Measurements from ENCODE around the gene DCP2. TPM values are rescaled to one million over a fixed set of nuclear protein-coding genes. Genes with fewer than 3 reads are reported as not detected.

DCP2 gene
- total and polyA plus RNA-seq, 4 donors = 9.5 to 91.5 (median 29.5) TPM

DNA sequence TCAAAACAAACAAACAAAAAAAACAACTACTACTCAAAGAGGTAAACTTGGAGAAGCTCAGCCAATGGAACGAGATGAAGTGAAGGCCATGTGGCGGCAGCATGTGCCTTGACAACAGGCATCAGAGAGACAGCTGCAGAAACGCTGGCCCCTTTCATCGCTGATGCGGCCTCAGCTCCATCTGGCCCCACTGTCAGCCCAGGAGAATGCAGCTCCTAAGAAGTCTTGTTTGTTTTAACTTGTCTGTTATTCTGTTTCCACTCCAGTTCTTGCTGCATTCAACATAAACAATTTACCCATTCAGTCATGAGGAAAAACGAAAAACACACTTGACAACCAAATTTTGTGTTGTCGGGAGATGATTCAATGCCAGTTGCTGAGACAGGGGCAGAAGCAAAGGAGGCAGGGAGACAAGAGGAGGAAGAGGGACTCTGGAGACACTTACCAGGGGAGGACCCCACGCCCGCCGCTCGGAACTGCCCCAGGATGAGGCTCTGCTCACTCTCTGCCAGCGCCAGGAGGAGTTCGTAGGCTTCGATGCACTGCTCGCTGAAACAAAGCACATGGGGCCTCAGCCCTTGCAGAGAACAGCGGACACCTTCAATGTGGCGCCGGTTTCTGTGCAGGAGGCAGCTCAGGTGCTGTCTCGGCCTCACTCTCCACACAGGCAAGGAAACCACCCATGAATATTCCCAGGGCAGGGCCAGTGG, 91.2 kb downstream of the DCP2 start:
- ATAC-seq (ENCODE audit: insufficient read depth, low FRiP score) (no peak), DNase-seq (peak; percentile 87 to 92 (median 91))
- peaks cover 2 to 18% (median 4%) of the 10 kb centered on the region in 4 donors for H3K36me3 ChIP-seq (ENCODE audit: control insufficient read depth in 4 of 4, insufficient read depth in 4 of 4, low read length in 4 of 4)
- H3K9me3 ChIP-seq (ENCODE audit: control insufficient read depth in 4 of 4, insufficient read depth in 3 of 4, low read length in 3 of 4) = peaks cover 0 to 6% (median 0%) of the 10 kb centered on the region in 4 donors
- WGBS, 2 donors = 85 to 89% methylated on average over 19 of the region's 19 CpGs
- no peak overlapping the region for H3K9ac ChIP-seq (ENCODE audit: insufficient read depth in 1 of 2, low read length in 2 of 2)
- peak overlapping the region in 1 of 2 donors; percentile 5 for H3K27ac ChIP-seq (ENCODE audit: low read depth in 1 of 2, low read length in 1 of 2)
- TF ChIP-seq, protein P1, sequence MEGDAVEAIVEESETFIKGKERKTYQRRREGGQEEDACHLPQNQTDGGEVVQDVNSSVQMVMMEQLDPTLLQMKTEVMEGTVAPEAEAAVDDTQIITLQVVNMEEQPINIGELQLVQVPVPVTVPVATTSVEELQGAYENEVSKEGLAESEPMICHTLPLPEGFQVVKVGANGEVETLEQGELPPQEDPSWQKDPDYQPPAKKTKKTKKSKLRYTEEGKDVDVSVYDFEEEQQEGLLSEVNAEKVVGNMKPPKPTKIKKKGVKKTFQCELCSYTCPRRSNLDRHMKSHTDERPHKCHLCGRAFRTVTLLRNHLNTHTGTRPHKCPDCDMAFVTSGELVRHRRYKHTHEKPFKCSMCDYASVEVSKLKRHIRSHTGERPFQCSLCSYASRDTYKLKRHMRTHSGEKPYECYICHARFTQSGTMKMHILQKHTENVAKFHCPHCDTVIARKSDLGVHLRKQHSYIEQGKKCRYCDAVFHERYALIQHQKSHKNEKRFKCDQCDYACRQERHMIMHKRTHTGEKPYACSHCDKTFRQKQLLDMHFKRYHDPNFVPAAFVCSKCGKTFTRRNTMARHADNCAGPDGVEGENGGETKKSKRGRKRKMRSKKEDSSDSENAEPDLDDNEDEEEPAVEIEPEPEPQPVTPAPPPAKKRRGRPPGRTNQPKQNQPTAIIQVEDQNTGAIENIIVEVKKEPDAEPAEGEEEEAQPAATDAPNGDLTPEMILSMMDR (IDR thresholded peaks at IDR 0.05; ENCODE audit: control extremely low read depth, extremely low read depth) = no peak
- H3K4me3 ChIP-seq = no peak overlapping the region
- no peaks in the 10 kb centered on the region for H3K27me3 ChIP-seq (ENCODE audit: control insufficient read depth in 3 of 3, insufficient read depth in 3 of 3, low read length in 2 of 3)
- H3K4me1 ChIP-seq (ENCODE audit: control insufficient read depth in 5 of 5, insufficient read depth in 5 of 5, low read length in 5 of 5) = peaks cover 2 to 8% (median 5%) of the 10 kb centered on the region in 5 donors

DNA sequence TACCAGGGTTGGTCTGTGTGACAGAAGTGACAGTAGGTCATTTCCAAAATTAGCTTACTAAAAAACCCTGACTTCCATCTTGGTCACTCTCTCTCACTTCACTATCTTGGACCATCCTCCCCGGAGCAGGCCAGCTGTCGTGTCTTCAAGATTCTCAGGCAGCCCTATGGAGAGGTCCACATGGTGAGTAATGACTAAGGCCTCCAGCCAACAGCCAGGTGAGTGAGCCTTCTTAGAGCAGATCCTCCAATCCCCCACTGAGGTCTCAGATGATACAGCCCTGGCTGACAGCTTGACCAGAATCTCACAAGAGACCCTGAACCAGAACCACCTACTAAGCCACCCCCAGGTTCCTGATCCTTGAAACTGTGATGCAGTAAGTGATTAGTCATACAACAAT, 92.0 kb downstream of the DCP2 start:
- Histone ChIP-seq H3K4me3 (no peak overlapping the region), H3K27me3 (ENCODE audit: control insufficient read depth in 3 of 3, insufficient read depth in 3 of 3, low read length in 2 of 3) (no peaks in the 10 kb centered on the region), H3K9me3 (ENCODE audit: control insufficient read depth in 4 of 4, insufficient read depth in 3 of 4, low read length in 3 of 4) (peaks cover 0 to 6% (median 0%) of the 10 kb centered on the region in 4 donors), H3K4me1 (ENCODE audit: control insufficient read depth in 5 of 5, insufficient read depth in 5 of 5, low read length in 5 of 5) (peaks cover 2 to 8% (median 5%) of the 10 kb centered on the region in 5 donors), H3K36me3 (ENCODE audit: control insufficient read depth in 4 of 4, insufficient read depth in 4 of 4, low read length in 4 of 4) (peaks cover 0 to 12% (median 3%) of the 10 kb centered on the region in 4 donors), H3K27ac (ENCODE audit: low read depth in 1 of 2, low read length in 1 of 2) (no peak overlapping the region), H3K9ac (ENCODE audit: insufficient read depth in 1 of 2, low read length in 2 of 2) (no peak overlapping the region)
- TF ChIP-seq, protein P1 (IDR thresholded peaks at IDR 0.05; ENCODE audit: control extremely low read depth, extremely low read depth) = no peak
- ATAC-seq (ENCODE audit: insufficient read depth, low FRiP score) (no peak), DNase-seq (no peak)
- 87 to 90% methylated on average over 2 of the region's 2 CpGs for WGBS, 2 donors

Other genes starting within 250 kb of the DCP2 start
- gene APC, start 238.9 kb upstream of the DCP2 start, total RNA-seq = 100 to 1,000 TPM in 1 of 2 donors, 10 to 100 TPM in 1; 37.2 to 103 TPM
- 1 to 10 TPM; 4.1 to 8.9 TPM for gene APC, start 238.9 kb upstream of the DCP2 start, polyA plus RNA-seq
- gene SRP19, start 115.5 kb upstream of the DCP2 start, total RNA-seq = 10 to 100 TPM; 30.3 to 45.9 TPM
- gene SRP19, start 115.5 kb upstream of the DCP2 start, polyA plus RNA-seq = 10 to 100 TPM; 68.1 to 81.0 TPM
- gene REEP5, start 54.6 kb upstream of the DCP2 start, total RNA-seq = 100 to 1,000 TPM in 1 of 2 donors, 10 to 100 TPM in 1; 63.4 to 112 TPM
- 10 to 100 TPM; 58.9 to 74.7 TPM for gene REEP5, start 54.6 kb upstream of the DCP2 start, polyA plus RNA-seq

All from lung (tissue), 12 donors.